ENCODE results near the gene SACM1L. TPM values are rescaled to one million over a fixed set of nuclear protein-coding genes. Genes with fewer than 3 reads are reported as not detected.

The SACM1L gene
- total and polyA plus RNA-seq, 2 donors (not counting 3 experiments of a cell fraction or from before 2014, with no cell fraction given) = 11.9 to 39.9 TPM

DNA sequence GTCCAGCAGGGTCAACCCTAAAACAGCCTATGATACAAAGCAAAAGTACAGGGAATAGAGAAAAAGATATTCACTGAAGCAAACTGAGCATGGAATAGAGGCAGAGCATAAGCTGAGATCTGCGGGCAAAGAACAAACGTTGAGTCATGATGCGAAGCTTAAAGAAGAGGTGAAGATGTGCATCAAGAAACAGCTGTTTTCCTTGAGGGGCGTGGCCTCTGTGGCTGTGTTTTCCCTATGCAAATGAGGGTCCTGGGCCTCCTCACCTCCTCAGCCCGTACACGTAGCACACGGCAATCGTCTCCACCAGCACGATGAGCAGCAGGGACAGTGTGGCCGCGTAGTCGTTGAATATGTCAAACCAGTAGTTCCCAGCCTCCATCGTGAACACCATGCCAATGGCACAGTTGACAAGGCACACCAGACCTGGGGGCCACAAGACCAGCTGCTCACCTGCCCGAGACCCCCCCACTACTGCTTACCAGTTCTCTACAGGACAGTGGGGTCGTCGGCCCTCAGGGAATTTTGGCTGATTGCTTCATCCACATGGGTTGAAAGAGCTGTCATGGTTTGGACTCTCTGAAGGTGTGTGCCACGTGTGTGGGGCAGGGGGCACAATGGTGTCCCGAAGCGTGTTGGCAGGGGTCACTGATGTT lies 73.6 kb downstream of the SACM1L start:
- intact Hi-C loops (cut with micrococcal nuclease) (no loop called here), dilution Hi-C loops (cut with MboI; ENCODE audit: extremely low pct_ligation_motif_present, low sequenced_read_pairs) (no loop called here)
- no peak for TF ChIP-seq POLR2AphosphoS5 (IDR thresholded peaks at IDR 0.05; ENCODE audit: insufficient read depth, low read depth, low read length)
- Histone ChIP-seq H3K27ac (ENCODE audit: insufficient read depth, low read depth, low read length) (no peak overlapping the region), H3K9me1 (replicated peaks; ENCODE audit: control insufficient read depth, extremely low read depth, insufficient read depth, low read length) (no peaks in the 10 kb centered on the region), H3K4me3 (replicated peaks in 1 of 3; ENCODE audit: insufficient read depth in 1 of 3, low read depth in 1 of 3, low read length in 3 of 3) (no peak overlapping the region), H3K27me3 (ENCODE audit: control insufficient read depth in 2 of 2, insufficient read depth in 2 of 2, low read length in 2 of 2) (peaks cover 0 to 3% of the 10 kb centered on the region in 2 experiments), H3K36me3 (ENCODE audit: control insufficient read depth in 2 of 2, extremely low read depth in 1 of 2, insufficient read depth in 2 of 2, low read length in 2 of 2) (no peaks in the 10 kb centered on the region), H2AFZ (ENCODE audit: low read depth, low read length) (no peak overlapping the region), H3K4me2 (ENCODE audit: insufficient read depth, low read length) (no peak overlapping the region), H3K4me1 (ENCODE audit: control insufficient read depth, extremely low read depth, insufficient read depth, low read length) (no peaks in the 10 kb centered on the region), H3K9ac (replicated peaks; ENCODE audit: extremely low read depth, insufficient read depth, low read length) (no peak overlapping the region), H3K79me2 (ENCODE audit: control insufficient read depth, insufficient read depth, low read length) (no peaks in the 10 kb centered on the region), H3K9me3 (replicated peaks; ENCODE audit: control insufficient read depth, insufficient read depth, low read length) (no peaks in the 10 kb centered on the region), H4K20me1 (replicated peaks; ENCODE audit: control insufficient read depth, extremely low read depth, insufficient read depth, low read length) (no peaks in the 10 kb centered on the region)
- ChIA-PET POLR2A (no interaction called here), CTCF (interaction anchor here (1.1 to 3.6 kb wide), 7 partner anchors 12 to 315 kb away, joined by 5 to 52 read pairs (median 9); no protein-coding TSS in a partner anchor)
- DNase-seq (ENCODE audit: low read depth, low spot score) = no peak
- no peak for FAIRE-seq
- no TSS peak for BruUV-seq (replicated peaks)

GRCh38 chr3:45763303-45763675 lies 74.1 kb downstream of the SACM1L start:
- H3K9me3 ChIP-seq (replicated peaks; ENCODE audit: control insufficient read depth, insufficient read depth, low read length) = no peaks in the 10 kb centered on the region
- no peak overlapping the region for H3K4me2 ChIP-seq (ENCODE audit: insufficient read depth, low read length)
- ChIA-PET CTCF (interaction anchor here (1.1 to 3.6 kb wide), 6 partner anchors 54 to 314 kb away, joined by 5 to 52 read pairs (median 16); no protein-coding TSS in a partner anchor), POLR2A (no interaction called here)
- H3K9me1 ChIP-seq (replicated peaks; ENCODE audit: control insufficient read depth, extremely low read depth, insufficient read depth, low read length) = no peaks in the 10 kb centered on the region
- no peak overlapping the region for H3K4me3 ChIP-seq (replicated peaks in 1 of 3; ENCODE audit: insufficient read depth in 1 of 3, low read depth in 1 of 3, low read length in 3 of 3)
- FAIRE-seq (no peak), DNase-seq (ENCODE audit: low read depth, low spot score) (no peak)
- H3K36me3 ChIP-seq (ENCODE audit: control insufficient read depth in 2 of 2, extremely low read depth in 1 of 2, insufficient read depth in 2 of 2, low read length in 2 of 2) = no peaks in the 10 kb centered on the region
- H2AFZ ChIP-seq (ENCODE audit: low read depth, low read length) = no peak overlapping the region
- no peak overlapping the region for H3K9ac ChIP-seq (replicated peaks; ENCODE audit: extremely low read depth, insufficient read depth, low read length)
- H4K20me1 ChIP-seq (replicated peaks; ENCODE audit: control insufficient read depth, extremely low read depth, insufficient read depth, low read length) = no peaks in the 10 kb centered on the region
- TF ChIP-seq POLR2A (IDR thresholded peaks at IDR 0.05; ENCODE audit: low read depth, low read length) (no peak), GATA2 (IDR thresholded peaks at IDR 0.05; ENCODE audit: insufficient read depth, insufficient read length, low read depth, low read length) (no peak), MYC (IDR thresholded peaks at IDR 0.05; ENCODE audit: low read depth, low read length) (no peak)
- intact Hi-C loops (cut with micrococcal nuclease) = no loop called here
- no peaks in the 10 kb centered on the region for H3K4me1 ChIP-seq (ENCODE audit: control insufficient read depth, extremely low read depth, insufficient read depth, low read length)
- dilution Hi-C loops (cut with MboI; ENCODE audit: extremely low pct_ligation_motif_present, low sequenced_read_pairs) = no loop called here
- no peaks in the 10 kb centered on the region for H3K79me2 ChIP-seq (ENCODE audit: control insufficient read depth, insufficient read depth, low read length)
- peaks cover 0 to 5% of the 10 kb centered on the region in 2 experiments for H3K27me3 ChIP-seq (ENCODE audit: control insufficient read depth in 2 of 2, insufficient read depth in 2 of 2, low read length in 2 of 2)
- no TSS peak for BruUV-seq (replicated peaks)
- H3K27ac ChIP-seq (ENCODE audit: insufficient read depth, low read depth, low read length) = no peak overlapping the region

Data from endothelial cell of umbilical vein (primary cell).